ENCODE results near the gene BMPR1A. TPM values are rescaled to one million over a fixed set of nuclear protein-coding genes. Genes with fewer than 3 reads are reported as not detected.

The BMPR1A gene
- total RNA-seq, 2 donors from 2014 or later: 9.9 to 12.2 TPM

- H3K36me3 ChIP-seq (replicated peaks in 1 of 2; ENCODE audit: insufficient read depth in 1 of 2, low read depth in 2 of 2): no peaks in the 10 kb centered on the region
- 62 to 69% methylated on average over 8 to 9 of the region's 9 CpGs for WGBS, 2 donors
- no peaks in the 10 kb centered on the region for H3K27me3 ChIP-seq
- TF ChIP-seq CTCF (IDR thresholded peaks at IDR 0.05): no peak
- no peak for TF ChIP-seq POLR2A (IDR thresholded peaks at IDR 0.05)
- ATAC-seq (no peak), DNase-seq (no peak)
- H3K27ac ChIP-seq: no peak overlapping the region
- no peaks in the 10 kb centered on the region for H3K9me3 ChIP-seq
- H3K4me3 ChIP-seq: no peak overlapping the region
- intact Hi-C loops (cut with DNase I): no loop called here
- peaks cover 13% of the 10 kb centered on the region for H3K4me1 ChIP-seq
These were observed 204.5 kb downstream of the BMPR1A start for GRCh38 chr10:86960863-86961434.

- intact Hi-C loops (cut with DNase I): no loop called here
- 66 to 80% methylated on average over 5 to 12 of the region's 12 CpGs for WGBS, 2 donors
These were observed 205.2 kb downstream of the BMPR1A start for GRCh38 chr10:86961481-86962091.

GRCh38 chr10:86962136-86962980 is 205.9 kb downstream of the BMPR1A start:
- Histone ChIP-seq H3K27ac (no peak overlapping the region), H3K27me3 (no peaks in the 10 kb centered on the region), H3K9me3 (no peaks in the 10 kb centered on the region), H3K4me1 (peaks cover 27% of the 10 kb centered on the region), H3K4me3 (no peak overlapping the region), H3K36me3 (replicated peaks in 1 of 2; ENCODE audit: insufficient read depth in 1 of 2, low read depth in 2 of 2) (no peaks in the 10 kb centered on the region)
- 68 to 74% methylated on average over 4 to 5 of the region's 7 CpGs for WGBS, 2 donors
- ATAC-seq (no peak), DNase-seq (no peak)
- TF ChIP-seq POLR2A (IDR thresholded peaks at IDR 0.05) (no peak), CTCF (IDR thresholded peaks at IDR 0.05) (no peak)
- intact Hi-C loops (cut with DNase I): no loop called here

More at GRCh38 chr10:86961481-86962091, 205.2 kb downstream of the BMPR1A start:
- Histone ChIP-seq H3K4me3 (no peak overlapping the region), H3K9me3 (no peaks in the 10 kb centered on the region), H3K27me3 (no peaks in the 10 kb centered on the region), H3K27ac (no peak overlapping the region), H3K4me1 (peaks cover 19% of the 10 kb centered on the region), H3K36me3 (replicated peaks in 1 of 2; ENCODE audit: insufficient read depth in 1 of 2, low read depth in 2 of 2) (no peaks in the 10 kb centered on the region)
- no peak for ATAC-seq
- TF ChIP-seq CTCF (IDR thresholded peaks at IDR 0.05): no peak
- DNase-seq: peak in 1 of 4 donors; percentile 2

- Histone ChIP-seq H3K27me3 (no peaks in the 10 kb centered on the region), H3K9me3 (no peaks in the 10 kb centered on the region), H3K27ac (no peak overlapping the region), H3K36me3 (replicated peaks in 1 of 2; ENCODE audit: insufficient read depth in 1 of 2, low read depth in 2 of 2) (no peaks in the 10 kb centered on the region), H3K4me3 (no peak overlapping the region), H3K4me1 (peaks cover 33% of the 10 kb centered on the region)
- no peak for ATAC-seq
- no peak for DNase-seq
- WGBS, 2 donors: 77 to 89% methylated on average over 5 to 7 of the region's 7 CpGs
- intact Hi-C loops (cut with DNase I): no loop called here
- TF ChIP-seq POLR2A (IDR thresholded peaks at IDR 0.05) (no peak), CTCF (IDR thresholded peaks at IDR 0.05) (no peak)
These were observed 206.5 kb downstream of the BMPR1A start for GRCh38 chr10:86962981-86963310.

Measured in body of pancreas (tissue), 4 donors.